Activated B cell treated with CpG ODN at 0.5 μM for 24 hours (primary cell): ENCODE measurements around the gene TPPP. TPM values are rescaled to one million over a fixed set of nuclear protein-coding genes. Genes with fewer than 3 reads are reported as not detected.
"Not testable (repeated sequence)": the region's sequence is repeated elsewhere in the genome, so short reads cannot be mapped to it uniquely, and the experiment has no call there.

ENCODE experiments used
- ATAC-seq: fragments of 200-7000 bp; cut with Tn5 transposase; one replicate; pipeline ENCODE4 v1.10.0; 2021; ENCODE audit warnings: low read depth, mild to moderate bottlenecking, moderate library complexity
- CTCF ChIA-PET: fragments of 350-600 bp; sonication (Branson Sonifier 250); formaldehyde crosslinking; loops from one replicate; lab custom pipeline; 2021; ENCODE audit warnings: antibody characterized with exemption; lab: Charles Lee
- POLR2A ChIA-PET: fragments of 350-600 bp; sonication (Branson Sonifier 250); formaldehyde crosslinking; loops from one replicate; lab custom pipeline; 2021; ENCODE audit warnings: antibody characterized with exemption; lab: Charles Lee
- DNase-seq: peaks from one replicate; pipeline ENCODE4 v3.0.0; 2022
- H3K27ac Mint-ChIP-seq: one replicate; pipeline ENCODE4 v1.8.0; 2020; ENCODE audit warnings: mixed read lengths
- H3K27me3 Mint-ChIP-seq: one replicate; pipeline ENCODE4 v1.8.0; 2021; ENCODE audit warnings: mixed read lengths
- H3K36me3 Mint-ChIP-seq: one replicate; pipeline ENCODE4 v1.8.0; 2021; ENCODE audit warnings: low read depth, mixed read lengths
- H3K4me1 Mint-ChIP-seq: one replicate; pipeline ENCODE4 v1.8.0; 2021; ENCODE audit warnings: mixed read lengths
- H3K4me3 Mint-ChIP-seq: one replicate; pipeline ENCODE4 v1.8.0; 2020; ENCODE audit warnings: mild to moderate bottlenecking, mixed read lengths
- H3K9me3 Mint-ChIP-seq: one replicate; pipeline ENCODE4 v1.8.0; 2020; ENCODE audit warnings: mixed read lengths
- intact Hi-C: fragments of 100-400 bp; cut with micrococcal nuclease; formaldehyde crosslinking; loops from one replicate; pipeline ENCODE4 v1.15.1; 2024
- total RNA-seq: library from RNA; stranded (reverse); gene quantifications from 2 replicates; pipeline ENCODE4 v1.2.3, GENCODE V29; 2022
- TF ChIP-seq, protein P1 (sequence below): fragments of 200-600 bp; IDR thresholded peaks from one replicate; pipeline ENCODE4 v1.8.0; 2022; ENCODE audit warnings: antibody characterized with exemption, mild to moderate bottlenecking

TPPP gene
- total RNA-seq, 1 donor from 2014 or later = 0.04 TPM

- ATAC-seq (no peak), DNase-seq (no peak)
- H3K4me1 Mint-ChIP-seq = no peaks in the 10 kb centered on the region
- H3K36me3 Mint-ChIP-seq = peaks cover 2% of the 10 kb centered on the region
- POLR2A ChIA-PET = no interaction called here
- CTCF ChIA-PET = no interaction called here
- no peak overlapping the region for H3K4me3 Mint-ChIP-seq
- no peak overlapping the region for H3K27ac Mint-ChIP-seq
- H3K27me3 Mint-ChIP-seq = peaks cover 19% of the 10 kb centered on the region
- intact Hi-C loops = no loop called here
- H3K9me3 Mint-ChIP-seq = peaks cover 11% of the 10 kb centered on the region
- TF ChIP-seq, protein P1, sequence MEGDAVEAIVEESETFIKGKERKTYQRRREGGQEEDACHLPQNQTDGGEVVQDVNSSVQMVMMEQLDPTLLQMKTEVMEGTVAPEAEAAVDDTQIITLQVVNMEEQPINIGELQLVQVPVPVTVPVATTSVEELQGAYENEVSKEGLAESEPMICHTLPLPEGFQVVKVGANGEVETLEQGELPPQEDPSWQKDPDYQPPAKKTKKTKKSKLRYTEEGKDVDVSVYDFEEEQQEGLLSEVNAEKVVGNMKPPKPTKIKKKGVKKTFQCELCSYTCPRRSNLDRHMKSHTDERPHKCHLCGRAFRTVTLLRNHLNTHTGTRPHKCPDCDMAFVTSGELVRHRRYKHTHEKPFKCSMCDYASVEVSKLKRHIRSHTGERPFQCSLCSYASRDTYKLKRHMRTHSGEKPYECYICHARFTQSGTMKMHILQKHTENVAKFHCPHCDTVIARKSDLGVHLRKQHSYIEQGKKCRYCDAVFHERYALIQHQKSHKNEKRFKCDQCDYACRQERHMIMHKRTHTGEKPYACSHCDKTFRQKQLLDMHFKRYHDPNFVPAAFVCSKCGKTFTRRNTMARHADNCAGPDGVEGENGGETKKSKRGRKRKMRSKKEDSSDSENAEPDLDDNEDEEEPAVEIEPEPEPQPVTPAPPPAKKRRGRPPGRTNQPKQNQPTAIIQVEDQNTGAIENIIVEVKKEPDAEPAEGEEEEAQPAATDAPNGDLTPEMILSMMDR = no peak
Observed at GRCh38 chr5:717143-717542, 24.0 kb upstream of the TPPP start.

GRCh38 chr5:716740-717139 lies 23.6 kb upstream of the TPPP start:
- H3K27ac Mint-ChIP-seq, H3K4me1 Mint-ChIP-seq, ATAC-seq, DNase-seq, CTCF ChIA-PET, H3K4me3 Mint-ChIP-seq, H3K36me3 Mint-ChIP-seq, intact Hi-C loops, POLR2A ChIA-PET: not testable (repeated sequence)
- Mint-ChIP-seq H3K9me3 (peaks cover 11% of the 10 kb centered on the region), H3K27me3 (peaks cover 19% of the 10 kb centered on the region)

DNA sequence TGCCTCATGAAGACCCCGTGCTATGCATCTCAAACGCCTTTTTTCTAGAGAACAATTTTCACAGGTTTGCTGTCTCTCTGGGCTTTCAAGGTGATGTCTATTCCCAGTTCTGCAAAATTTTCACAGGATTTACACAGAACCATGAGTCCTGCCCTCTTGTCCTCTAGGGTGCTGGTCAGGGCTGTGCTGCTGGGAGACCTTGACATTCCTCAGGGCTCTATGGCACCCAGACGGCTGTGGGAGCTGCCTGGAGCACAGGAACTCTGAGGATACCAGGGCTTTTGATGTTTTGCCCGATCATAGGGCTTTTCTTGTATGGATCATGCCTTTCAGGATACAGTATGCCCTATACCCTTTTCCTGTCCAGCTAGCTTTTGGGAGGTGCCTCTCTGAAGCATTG lies 22.5 kb upstream of the TPPP start:
- H3K4me3 Mint-ChIP-seq, H3K27ac Mint-ChIP-seq, H3K36me3 Mint-ChIP-seq, H3K4me1 Mint-ChIP-seq, POLR2A ChIA-PET, ATAC-seq, CTCF ChIA-PET, DNase-seq, intact Hi-C loops: not testable (repeated sequence)
- peaks cover 11% of the 10 kb centered on the region for H3K9me3 Mint-ChIP-seq
- H3K27me3 Mint-ChIP-seq = peaks cover 26% of the 10 kb centered on the region

DNA sequence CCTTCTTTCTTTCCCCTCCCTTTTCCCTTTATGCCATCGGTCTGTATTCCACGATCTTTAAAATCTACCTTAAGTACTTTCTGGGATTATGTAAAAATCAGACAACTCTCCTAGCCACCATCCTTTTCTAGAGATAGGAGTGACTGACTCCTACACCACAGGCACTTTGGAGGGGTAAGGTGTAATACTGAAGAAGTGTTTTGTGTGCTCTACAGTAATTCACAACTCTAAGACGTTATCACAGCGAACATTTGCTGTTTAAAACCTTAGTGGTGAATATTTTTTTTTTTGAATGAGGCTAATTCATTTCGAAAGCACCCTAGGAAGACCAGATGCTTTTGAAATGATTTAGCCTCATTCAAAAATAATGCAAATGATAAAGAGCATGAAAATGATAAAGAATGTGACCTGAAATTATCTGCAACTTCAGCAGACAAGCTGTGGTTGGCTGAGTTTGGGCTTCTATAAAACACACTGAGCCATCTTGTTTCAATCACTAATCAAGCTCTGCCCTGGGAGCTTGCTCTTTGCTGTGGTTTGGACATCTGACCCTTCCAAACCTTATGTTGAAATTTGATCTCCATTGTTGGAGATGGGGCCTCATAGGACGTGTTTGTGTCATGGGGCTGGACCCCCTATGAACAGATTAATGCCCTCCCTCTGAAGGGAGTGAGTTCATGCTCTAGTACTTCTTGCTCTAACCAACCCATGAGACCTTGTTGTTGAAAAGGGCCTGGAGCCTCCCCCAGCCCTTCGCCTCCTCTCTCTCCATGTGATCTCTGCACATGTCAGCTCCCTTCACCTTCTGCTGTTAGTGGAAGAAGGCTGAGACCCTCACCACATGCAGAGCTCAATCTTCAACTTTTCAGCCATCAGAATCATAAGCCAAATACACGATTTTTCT lies 21.3 kb upstream of the TPPP start:
- ATAC-seq, intact Hi-C loops: not testable (repeated sequence)

GRCh38 chr5:713686-714085 lies 20.5 kb upstream of the TPPP start:
- H3K36me3 Mint-ChIP-seq, H3K9me3 Mint-ChIP-seq, intact Hi-C loops, H3K4me3 Mint-ChIP-seq, ATAC-seq, POLR2A ChIA-PET, H3K27ac Mint-ChIP-seq, CTCF ChIA-PET, DNase-seq, H3K4me1 Mint-ChIP-seq: not testable (repeated sequence)
- peaks cover 26% of the 10 kb centered on the region for H3K27me3 Mint-ChIP-seq

More for the DNA sequence above, 21.3 kb upstream of the TPPP start:
- peaks cover 26% of the 10 kb centered on the region for H3K27me3 Mint-ChIP-seq
- H3K4me1 Mint-ChIP-seq, DNase-seq, POLR2A ChIA-PET, H3K27ac Mint-ChIP-seq, H3K9me3 Mint-ChIP-seq, H3K4me3 Mint-ChIP-seq, CTCF ChIA-PET, H3K36me3 Mint-ChIP-seq: not testable (repeated sequence)

- H3K9me3 Mint-ChIP-seq, POLR2A ChIA-PET: not testable (repeated sequence)
- peaks cover 10% of the 10 kb centered on the region for H3K27me3 Mint-ChIP-seq
Observed at GRCh38 chr5:708848-709517, 15.8 kb upstream of the TPPP start.

GRCh38 chr5:708374-708773 lies 15.2 kb upstream of the TPPP start:
- CTCF ChIA-PET, POLR2A ChIA-PET, H3K36me3 Mint-ChIP-seq, H3K9me3 Mint-ChIP-seq, ATAC-seq, intact Hi-C loops, H3K4me1 Mint-ChIP-seq, DNase-seq, H3K4me3 Mint-ChIP-seq, H3K27ac Mint-ChIP-seq: not testable (repeated sequence)
- peaks cover 10% of the 10 kb centered on the region for H3K27me3 Mint-ChIP-seq

More at GRCh38 chr5:708848-709517, 15.8 kb upstream of the TPPP start:
- CTCF ChIA-PET, H3K36me3 Mint-ChIP-seq, DNase-seq, H3K27ac Mint-ChIP-seq, ATAC-seq, intact Hi-C loops, H3K4me1 Mint-ChIP-seq, H3K4me3 Mint-ChIP-seq: not testable (repeated sequence)

- H3K4me3 Mint-ChIP-seq, POLR2A ChIA-PET, DNase-seq, H3K36me3 Mint-ChIP-seq, ATAC-seq, intact Hi-C loops, CTCF ChIA-PET, H3K9me3 Mint-ChIP-seq, H3K4me1 Mint-ChIP-seq, H3K27ac Mint-ChIP-seq: not testable (repeated sequence)
- H3K27me3 Mint-ChIP-seq = peaks cover 11% of the 10 kb centered on the region
Observed at GRCh38 chr5:706127-706526, 13.0 kb upstream of the TPPP start.

DNA sequence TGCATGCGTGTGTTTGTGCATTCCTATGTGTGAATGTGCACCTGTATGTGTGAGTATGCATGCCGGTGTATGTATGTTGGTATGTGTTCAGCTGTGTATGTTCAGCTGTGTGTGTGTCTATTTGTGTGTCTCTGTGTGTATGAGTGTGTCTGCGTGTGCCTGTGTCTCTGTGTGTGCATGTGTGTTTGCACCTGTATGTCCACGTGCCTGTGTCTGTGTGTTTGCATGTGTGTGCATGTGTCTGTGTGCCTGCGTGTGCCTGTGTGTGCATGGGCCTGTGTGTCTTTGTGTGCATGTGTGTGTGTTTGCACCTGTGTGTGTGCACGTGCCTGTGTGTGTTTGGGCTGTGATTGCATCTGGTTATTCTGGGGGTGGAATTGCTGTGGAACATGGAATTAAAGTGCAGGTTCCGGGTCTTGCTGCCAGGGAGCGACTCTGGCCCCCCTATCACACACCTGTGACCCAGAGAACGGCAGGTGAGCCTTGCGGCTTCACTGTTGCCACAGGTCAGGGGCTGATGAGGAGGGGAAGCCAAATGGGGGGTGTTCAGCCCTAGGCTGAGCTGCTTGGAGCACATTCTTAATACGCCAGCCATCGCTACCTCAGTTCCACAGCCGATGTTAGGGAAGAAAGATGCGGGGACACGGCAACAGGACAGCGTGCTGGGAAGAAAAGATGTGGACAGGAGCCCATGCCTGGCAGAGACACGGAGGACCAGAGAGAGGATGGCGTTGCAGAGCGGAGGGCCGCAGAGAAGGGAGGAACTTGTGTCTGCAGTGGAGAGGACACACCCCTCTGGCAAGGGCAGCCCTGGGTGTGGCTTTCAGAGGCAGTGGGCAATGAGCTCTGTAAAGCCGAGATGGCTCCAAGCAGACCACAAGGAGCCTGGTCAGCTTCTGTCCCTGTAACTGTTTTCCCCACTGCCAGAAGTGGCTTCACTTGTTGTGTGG lies 3.9 kb upstream of the TPPP start:
- H3K4me3 Mint-ChIP-seq, H3K9me3 Mint-ChIP-seq, intact Hi-C loops, H3K36me3 Mint-ChIP-seq, H3K27ac Mint-ChIP-seq, H3K27me3 Mint-ChIP-seq, POLR2A ChIA-PET, DNase-seq, H3K4me1 Mint-ChIP-seq, CTCF ChIA-PET, ATAC-seq: not testable (repeated sequence)

GRCh38 chr5:696191-696590 lies 3.0 kb upstream of the TPPP start:
- CTCF ChIA-PET, H3K27ac Mint-ChIP-seq, H3K27me3 Mint-ChIP-seq, POLR2A ChIA-PET, H3K4me3 Mint-ChIP-seq, H3K9me3 Mint-ChIP-seq, ATAC-seq, intact Hi-C loops, DNase-seq, H3K4me1 Mint-ChIP-seq, H3K36me3 Mint-ChIP-seq: not testable (repeated sequence)
